WTC11 (cell line): ENCODE results near the gene RPRD1B. TPM values are rescaled to one million over a fixed set of nuclear protein-coding genes. Genes with fewer than 3 reads are reported as not detected.
A peak's percentile ranks its signal among the peaks of the same experiment; 100 is the strongest.

Experiments used
- ATAC-seq: fragments of 200-7000 bp; cut with Tn5 transposase; 2 replicates; pipeline ENCODE4 v1.10.0; 2021; ENCODE audit warnings: mild to moderate bottlenecking, moderate library complexity
- CTCF ChIA-PET: fragments of 300-600 bp; sonication (Branson Sonifier 250); formaldehyde crosslinking; loops from one replicate; lab custom pipeline; 2021; ENCODE audit warnings: antibody characterized with exemption; lab: Charles Lee
- POLR2A ChIA-PET: fragments of 350-600 bp; sonication (Branson Sonifier 250); formaldehyde crosslinking; loops from one replicate; lab custom pipeline; 2021; ENCODE audit warnings: antibody characterized with exemption; lab: Charles Lee
- DNase-seq: peaks from one replicate; pipeline ENCODE4 v3.0.0; 2021; ENCODE audit warnings: low spot score
- H3K27ac Mint-ChIP-seq: 2 replicates; pipeline ENCODE4 v1.8.0; 2021; ENCODE audit warnings: mixed read lengths
- H3K27me3 Mint-ChIP-seq: 2 replicates; pipeline ENCODE4 v1.8.0; 2021; ENCODE audit warnings: low read depth, mild to moderate bottlenecking, moderate library complexity, mixed read lengths
- H3K36me3 Mint-ChIP-seq: 2 replicates; pipeline ENCODE4 v1.8.0; 2021; ENCODE audit warnings: mixed read lengths
- H3K4me1 Mint-ChIP-seq: 2 replicates; pipeline ENCODE4 v1.8.0; 2022; ENCODE audit warnings: mixed read lengths
- H3K4me3 Mint-ChIP-seq: 2 replicates; pipeline ENCODE4 v1.8.0; 2021; ENCODE audit warnings: mild to moderate bottlenecking, moderate library complexity, mixed read lengths
- H3K9me3 Mint-ChIP-seq: 2 replicates; pipeline ENCODE4 v1.8.0; 2021; ENCODE audit warnings: mixed read lengths
- ARID4B ChIP-seq: sonication (generic); formaldehyde crosslinking; IDR thresholded peaks from 2 replicates; pipeline ENCODE4 v1.8.0; 2023; ENCODE audit warnings: missing genetic modification reagents, mild to moderate bottlenecking, borderline replicate concordance
- ELF4 ChIP-seq: sonication (generic); formaldehyde crosslinking; IDR thresholded peaks from 2 replicates; pipeline ENCODE4 v1.8.1; 2022; ENCODE audit warnings: low read depth, mild to moderate bottlenecking, moderate library complexity, missing genetic modification reagents
- FOXP4 ChIP-seq: sonication (generic); formaldehyde crosslinking; IDR thresholded peaks from 2 replicates; pipeline ENCODE4 v1.8.0; 2022; ENCODE audit warnings: mild to moderate bottlenecking, missing genetic modification reagents
- HMGXB4 ChIP-seq: sonication (generic); formaldehyde crosslinking; IDR thresholded peaks from 2 replicates; pipeline ENCODE4 v1.8.1; 2023; ENCODE audit warnings: mild to moderate bottlenecking, moderate library complexity, missing genetic modification reagents
- NFATC4 ChIP-seq: fragments of 250-450 bp; sonication (Bioruptor Pico); IDR thresholded peaks from 2 replicates; pipeline ENCODE4 v1.9.0; 2021; ENCODE audit warnings: mild to moderate bottlenecking
- NR1H2 ChIP-seq: sonication (generic); formaldehyde crosslinking; IDR thresholded peaks from 2 replicates; pipeline ENCODE4 v1.9.0; 2021; ENCODE audit warnings: mild to moderate bottlenecking, moderate library complexity, missing genetic modification reagents
- SMAD3 ChIP-seq: sonication (generic); formaldehyde crosslinking; IDR thresholded peaks from 2 replicates; pipeline ENCODE4 v1.8.0; 2022; ENCODE audit warnings: missing genetic modification reagents, mild to moderate bottlenecking, borderline replicate concordance
- SP1 ChIP-seq: sonication (generic); formaldehyde crosslinking; conservative IDR thresholded peaks from 2 replicates; pipeline ENCODE4 v1.8.1; 2022; ENCODE audit warnings: missing genetic modification reagents
- TEAD1 ChIP-seq: sonication (generic); formaldehyde crosslinking; IDR thresholded peaks from 2 replicates; pipeline ENCODE4 v1.8.0; 2022; ENCODE audit warnings: mild to moderate bottlenecking, missing genetic modification reagents
- TEAD4 ChIP-seq: sonication (generic); formaldehyde crosslinking; IDR thresholded peaks from 2 replicates; pipeline ENCODE4 v1.8.0; 2022; ENCODE audit warnings: mild to moderate bottlenecking, missing genetic modification reagents
- TP53 ChIP-seq: sonication (generic); formaldehyde crosslinking; IDR thresholded peaks from 2 replicates; pipeline ENCODE4 v1.8.1; 2023; ENCODE audit warnings: mild to moderate bottlenecking, missing genetic modification reagents
- ZMAT4 ChIP-seq: fragments of 250-450 bp; sonication (Bioruptor Pico); IDR thresholded peaks from 2 replicates; pipeline ENCODE4 v1.9.0; 2021; ENCODE audit warnings: mild to moderate bottlenecking
- ZNF425 ChIP-seq: fragments of 250-450 bp; sonication (Bioruptor Pico); conservative IDR thresholded peaks from 2 replicates; pipeline ENCODE4 v1.9.0; 2021; ENCODE audit warnings: mild to moderate bottlenecking
- ZNF512 ChIP-seq: sonication (generic); formaldehyde crosslinking; IDR thresholded peaks from 2 replicates; pipeline ENCODE4 v1.8.1; 2022; ENCODE audit warnings: missing genetic modification reagents, borderline replicate concordance
- ZNF532 ChIP-seq: fragments of 250-450 bp; sonication (Bioruptor Pico); IDR thresholded peaks from 2 replicates; pipeline ENCODE4 v1.9.0; 2021; ENCODE audit warnings: mild to moderate bottlenecking, borderline replicate concordance
- total RNA-seq: library from RNA; stranded (reverse); gene quantifications from 3 replicates; pipeline ENCODE4 v1.2.3, GENCODE V29; 2021

The RPRD1B gene
- total RNA-seq, 1 experiment from 2014 or later, result 21.4 TPM

GRCh38 chr20:38034961-38035360, 1.4 kb downstream of the RPRD1B start:
- ATAC-seq (no peak), DNase-seq (no peak)
- POLR2A ChIA-PET, result no interaction called here
- peaks cover 24% of the 10 kb centered on the region for H3K36me3 Mint-ChIP-seq
- peaks cover 36% of the 10 kb centered on the region for H3K4me1 Mint-ChIP-seq
- TF ChIP-seq ELF4 (CRISPR knock-in tag) (no peak), TEAD4 (CRISPR knock-in tag) (no peak), NFATC4 (CRISPR knock-in tag) (no peak), ZNF512 (CRISPR knock-in tag) (no peak), SP1 (CRISPR knock-in tag) (no peak), SMAD3 (no peak)
- TF ChIP-seq, all 79 proteins: peak for 0
- no peaks in the 10 kb centered on the region for H3K9me3 Mint-ChIP-seq
- peak overlapping the region; percentile 43; the same call in 1 of the 2 replicates for H3K27ac Mint-ChIP-seq
- H3K4me3 Mint-ChIP-seq, result peak overlapping the region; percentile 94
- CTCF ChIA-PET, result no interaction called here
- no peaks in the 10 kb centered on the region for H3K27me3 Mint-ChIP-seq

GRCh38 chr20:38036366-38036765, 2.8 kb downstream of the RPRD1B start:
- Mint-ChIP-seq H3K27ac (no peak overlapping the region), H3K27me3 (no peaks in the 10 kb centered on the region), H3K9me3 (no peaks in the 10 kb centered on the region), H3K36me3 (peaks cover 32% of the 10 kb centered on the region), H3K4me3 (no peak overlapping the region), H3K4me1 (peaks cover 28% of the 10 kb centered on the region)
- ATAC-seq, result no peak
- CTCF ChIA-PET, result interaction anchor here (3.0 kb wide), 1 partner anchor 21 kb away, joined by 11 read pairs; no protein-coding TSS in a partner anchor
- no peak for TF ChIP-seq ZNF532 (CRISPR knock-in tag)
- TF ChIP-seq TEAD1 (CRISPR knock-in tag), result no peak
- TF ChIP-seq FOXP4 (CRISPR knock-in tag), result no peak
- no peak for TF ChIP-seq HMGXB4 (CRISPR knock-in tag)
- TF ChIP-seq ZMAT4 (CRISPR knock-in tag), result no peak
- TF ChIP-seq ZNF425 (CRISPR knock-in tag), result no peak
- TF ChIP-seq TP53 (CRISPR knock-in tag), result no peak
- TF ChIP-seq ARID4B (CRISPR knock-in tag), result no peak
- TF ChIP-seq NR1H2, result no peak
- POLR2A ChIA-PET, result no interaction called here
- no peak for DNase-seq
